Fibroblast of villous mesenchyme (primary cell): ENCODE data around the gene MICU1. TPM values are rescaled to one million over a fixed set of nuclear protein-coding genes. Genes with fewer than 3 reads are reported as not detected.
A peak's percentile ranks its signal among the peaks of the same experiment; 100 is the strongest.
"Not testable (repeated sequence)": the region's sequence is repeated elsewhere in the genome, so short reads cannot be mapped to it uniquely, and the experiment has no call there.

Experiments
- DNase-seq: peaks from one replicate; pipeline ENCODE4 v3.0.0-alpha.2; 2010; ENCODE audit warnings: low read depth
- H3K4me3 ChIP-seq: 2 replicates; pipeline ENCODE4 v1.5.1; 2011; ENCODE audit warnings: low read depth, mild to moderate bottlenecking, low read length
- CTCF ChIP-seq: IDR thresholded peaks from 2 replicates; pipeline ENCODE4 v1.5.1; 2012; ENCODE audit warnings: low read depth, mild to moderate bottlenecking, low read length; ENCODE audit not compliant: insufficient read depth
- total RNA-seq: library from RNA; depleted of rRNA; stranded (reverse); fragments of >200 nt; gene quantifications from 2 replicates; pipeline ENCODE4 v1.2.3, GENCODE V29; 2012

Gene MICU1
- total RNA-seq, 1 donor = 44.0 TPM

- no peak overlapping the region for H3K4me3 ChIP-seq
- DNase-seq = peak; percentile 93
- peak; percentile 11 for TF ChIP-seq CTCF
Measured at GRCh38 chr10:72331575-72332422, 294.1 kb downstream of the MICU1 start.

- no peak for DNase-seq
Measured at GRCh38 chr10:72330069-72330426, 295.8 kb downstream of the MICU1 start.

GRCh38 chr10:72329290-72330068, 296.4 kb downstream of the MICU1 start:
- H3K4me3 ChIP-seq = no peak overlapping the region
- TF ChIP-seq CTCF = no peak
- DNase-seq = no peak

More at GRCh38 chr10:72330069-72330426, 295.8 kb downstream of the MICU1 start:
- no peak overlapping the region for H3K4me3 ChIP-seq
- TF ChIP-seq CTCF = no peak

GRCh38 chr10:72328829-72329204, 297.1 kb downstream of the MICU1 start:
- H3K4me3 ChIP-seq = no peak overlapping the region
- TF ChIP-seq CTCF = no peak
- DNase-seq = no peak

- H3K4me3 ChIP-seq = no peak overlapping the region
- DNase-seq = peak; percentile 81
- TF ChIP-seq CTCF = peak; percentile 78
Measured at GRCh38 chr10:72328045-72328828, 297.6 kb downstream of the MICU1 start.

GRCh38 chr10:72326665-72327603, 298.9 kb downstream of the MICU1 start:
- H3K4me3 ChIP-seq, DNase-seq: not testable (repeated sequence)

GRCh38 chr10:72325243-72326175, 300.4 kb downstream of the MICU1 start:
- peak; percentile 87 for DNase-seq
- not testable (repeated sequence) for H3K4me3 ChIP-seq
